ENCODE data around the gene XAB2.

The XAB2 gene

DNA sequence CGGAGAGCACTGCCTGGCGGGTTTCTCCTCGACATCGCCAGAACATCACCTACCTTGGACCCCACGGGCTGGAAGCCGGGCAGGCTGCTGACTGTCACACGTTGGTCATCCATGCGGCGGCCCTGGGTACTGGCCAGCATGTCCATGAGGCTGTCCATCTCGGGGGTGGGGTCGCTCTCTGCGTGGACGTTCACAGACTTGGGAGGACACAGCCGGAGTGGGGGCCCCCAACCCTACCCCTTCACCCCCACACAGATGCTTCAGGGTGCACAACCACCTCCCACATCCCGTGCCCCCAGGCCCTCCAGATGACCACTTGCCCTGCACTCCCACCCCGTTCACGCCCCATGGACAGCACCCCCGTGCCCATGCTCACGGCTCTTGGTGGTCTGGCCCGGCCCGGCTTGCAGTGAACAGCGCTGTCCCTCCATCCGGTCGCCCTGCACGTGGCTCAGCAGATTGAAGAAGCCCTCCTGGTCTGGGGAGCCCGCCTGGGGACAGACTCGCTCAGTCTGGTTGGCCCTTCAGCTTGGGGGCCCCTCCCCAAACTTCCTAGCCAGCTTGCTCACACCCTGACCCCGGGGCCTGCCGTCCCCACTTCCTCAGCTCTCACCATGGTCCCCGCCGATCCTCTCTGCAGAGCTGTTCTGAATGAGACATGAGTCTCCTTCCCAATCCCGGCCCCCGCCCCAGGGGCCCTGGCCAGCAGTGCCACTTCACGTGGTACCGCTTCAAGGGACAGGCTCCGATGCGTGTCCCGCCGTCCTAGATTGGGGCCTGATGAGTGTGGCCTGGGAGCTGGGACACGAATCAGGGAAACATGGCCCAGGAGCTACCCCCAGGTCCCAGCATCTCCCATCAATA, 3.2 kb upstream of the XAB2 start:
- no peak for DNase-seq

DNA sequence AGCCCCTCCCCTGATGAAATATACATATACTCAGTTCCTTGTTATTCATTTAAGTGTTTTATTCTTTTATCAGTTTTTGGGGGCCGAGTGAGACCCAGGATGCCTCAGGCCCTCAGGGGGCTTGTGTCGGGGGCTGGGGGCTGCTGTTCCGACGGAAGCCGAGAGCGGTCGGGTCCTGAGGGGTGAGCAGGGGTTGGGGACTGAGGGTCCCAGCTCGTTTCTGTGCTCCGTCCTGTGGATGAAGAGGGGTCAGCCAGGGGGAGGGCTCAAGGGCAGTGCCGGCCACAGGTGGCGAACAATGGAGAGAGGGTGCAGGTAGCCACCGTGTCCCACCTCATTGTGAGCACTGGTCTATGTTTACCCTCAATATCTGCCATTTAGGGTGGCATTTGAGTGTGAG, 2.2 kb upstream of the XAB2 start:
- DNase-seq = no peak

GRCh38 chr19:7628589-7629311, 595 bp downstream of the XAB2 start:
- no peak for DNase-seq

DNA sequence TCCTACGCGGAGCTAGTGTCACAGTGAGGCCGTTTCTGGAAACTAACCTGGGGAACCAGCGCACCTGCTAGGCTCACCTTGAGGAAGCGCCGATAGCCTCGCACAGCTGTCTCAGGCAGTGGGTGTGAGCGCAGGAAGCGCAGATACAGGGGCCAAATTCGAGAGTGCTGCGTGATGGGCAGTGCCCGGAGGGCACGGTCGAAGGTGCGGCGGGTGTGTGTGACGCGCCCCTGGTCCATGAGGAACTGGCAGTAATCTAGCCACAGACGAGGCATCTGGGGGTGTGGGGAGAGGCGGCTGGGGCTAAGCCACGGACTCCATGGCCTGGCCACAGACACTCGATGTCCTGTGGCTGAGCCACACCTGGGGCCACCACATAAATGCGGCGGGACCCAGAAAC, 2.2 kb downstream of the XAB2 start:
- no peak for DNase-seq

DNA sequence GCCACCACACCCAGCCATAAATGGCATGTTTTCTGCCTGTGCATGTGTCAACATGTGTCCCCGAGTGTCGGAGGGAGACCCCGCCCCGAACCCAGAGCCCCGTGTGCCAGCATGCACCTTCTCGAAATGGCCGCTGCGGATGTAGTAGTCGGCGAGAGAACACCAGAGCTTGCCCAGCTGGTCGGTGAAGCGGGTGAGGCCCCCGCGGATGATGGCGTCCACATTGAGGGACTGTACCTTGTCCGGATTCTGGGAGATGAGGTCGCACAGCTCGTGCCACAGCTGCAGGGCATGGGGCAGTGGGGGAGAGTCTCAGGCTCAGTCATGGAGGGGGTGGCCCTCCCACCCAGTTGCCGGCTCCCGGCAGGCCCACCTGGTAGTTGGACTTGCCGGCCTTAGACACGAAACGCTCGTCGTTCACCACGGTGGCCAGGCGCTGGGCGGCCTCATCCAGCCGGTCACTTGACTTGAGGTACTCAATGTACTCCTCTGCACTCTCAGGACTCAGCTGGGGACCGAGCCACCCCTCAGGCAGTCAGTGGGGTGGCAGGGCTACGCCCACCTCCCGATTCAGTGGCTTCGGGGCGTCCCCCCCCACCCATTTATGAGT, 3.5 kb downstream of the XAB2 start:
- no peak for DNase-seq

DNA sequence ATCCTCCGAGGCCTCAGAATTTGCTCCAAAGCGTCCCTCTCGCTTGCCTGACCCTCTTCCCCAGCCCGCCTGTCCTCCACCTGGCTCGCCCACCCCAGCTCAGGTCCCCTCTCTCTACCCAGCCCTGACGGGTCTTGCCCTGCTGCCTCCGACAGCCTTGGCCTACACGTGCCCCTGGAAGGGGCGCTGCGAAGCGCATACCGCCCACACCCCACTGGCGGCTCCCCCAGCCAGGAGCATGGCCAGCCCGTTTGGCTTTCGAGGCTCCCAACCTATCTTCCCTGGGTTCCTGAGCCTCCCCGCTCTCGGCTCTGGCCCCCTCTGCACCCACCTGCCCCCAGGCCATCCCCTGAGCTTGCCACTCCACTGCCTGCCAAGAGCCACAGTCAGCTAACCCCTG, 4.5 kb downstream of the XAB2 start:
- DNase-seq = no peak

DNA sequence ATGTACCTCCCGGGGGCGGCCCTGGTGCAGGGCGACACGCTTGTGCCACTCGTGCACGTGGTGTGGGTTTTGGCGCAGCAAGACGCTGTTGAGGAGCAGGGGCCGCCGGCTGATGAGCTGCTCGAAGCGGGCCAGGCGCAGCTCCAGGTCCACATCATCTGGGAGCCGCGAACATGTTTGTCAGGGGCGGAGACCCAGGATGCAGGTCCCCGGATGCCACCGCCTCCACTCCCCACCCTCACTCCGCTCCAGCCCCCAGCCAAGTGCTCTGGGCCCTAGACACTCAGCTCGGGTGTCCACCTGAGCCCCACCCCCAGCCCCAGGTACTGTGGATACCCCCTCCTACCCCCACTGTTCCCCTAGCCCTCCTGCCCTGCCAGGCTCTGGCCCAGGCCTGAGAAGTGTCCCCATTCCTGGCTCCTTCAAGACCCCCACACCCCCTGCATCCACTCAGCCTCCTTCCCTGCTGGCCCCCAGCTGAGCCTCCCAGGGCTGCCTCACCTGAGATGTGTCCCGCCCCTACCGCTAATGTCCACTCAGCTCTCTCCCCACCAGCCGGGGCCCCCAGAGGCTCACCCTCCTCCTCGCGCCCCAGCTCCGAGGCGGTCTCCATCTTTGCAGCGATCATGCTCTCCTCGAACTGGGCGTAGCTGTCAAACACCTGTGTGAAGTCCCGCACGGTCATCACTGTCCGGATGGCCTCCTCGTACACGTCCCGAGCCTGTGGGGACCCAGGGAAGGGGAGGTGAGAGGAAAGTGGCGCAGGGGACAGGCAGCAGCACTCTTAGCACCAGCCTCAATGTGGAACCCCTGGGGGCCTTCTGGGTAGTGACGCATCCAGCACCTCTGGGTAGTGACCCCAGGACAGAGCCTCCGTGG, 5.4 kb downstream of the XAB2 start:
- no peak for DNase-seq

- no peak for DNase-seq
Observed at GRCh38 chr19:7622933-7623685, 6.2 kb downstream of the XAB2 start.

- no peak for DNase-seq
Observed at GRCh38 chr19:7620442-7621412, 8.6 kb downstream of the XAB2 start.

DNA sequence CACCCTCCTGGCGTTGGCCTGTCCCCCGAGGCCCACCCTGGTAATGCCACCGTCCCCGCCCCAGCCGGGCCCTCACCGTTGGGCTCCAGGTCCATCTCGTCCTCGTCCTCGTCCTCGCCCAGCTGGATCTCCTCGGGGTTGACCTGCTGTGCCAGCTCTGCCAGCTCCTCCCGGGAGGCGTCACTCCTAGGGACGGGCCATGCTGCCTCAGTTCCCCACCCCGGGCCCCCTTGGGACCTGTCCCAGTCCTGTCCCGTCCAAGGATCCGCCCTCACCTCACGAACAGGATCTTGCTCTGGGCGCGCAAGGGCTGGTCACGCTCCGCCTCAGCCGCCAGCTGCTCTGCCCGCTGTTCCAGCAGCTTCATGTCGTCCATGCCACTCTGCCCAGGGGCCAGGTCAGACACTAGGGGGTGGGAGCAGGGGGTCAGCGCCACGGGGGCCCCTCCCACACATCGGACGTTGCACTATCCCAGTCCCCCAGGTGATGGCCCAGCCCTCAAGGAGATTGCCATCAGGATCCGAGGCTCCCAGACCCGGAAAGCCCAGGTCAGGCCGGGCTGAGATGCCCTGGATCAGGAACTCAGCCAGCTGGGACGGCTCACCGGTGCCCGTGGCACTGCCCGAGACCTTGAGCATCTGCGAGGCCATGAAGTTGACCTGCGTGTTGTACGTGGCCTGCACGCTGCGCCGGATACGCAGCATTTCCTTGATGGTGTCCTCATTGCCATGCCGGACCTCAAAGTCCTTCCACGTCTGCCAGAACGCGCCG, 9.5 kb downstream of the XAB2 start:
- no peak for DNase-seq

DNA sequence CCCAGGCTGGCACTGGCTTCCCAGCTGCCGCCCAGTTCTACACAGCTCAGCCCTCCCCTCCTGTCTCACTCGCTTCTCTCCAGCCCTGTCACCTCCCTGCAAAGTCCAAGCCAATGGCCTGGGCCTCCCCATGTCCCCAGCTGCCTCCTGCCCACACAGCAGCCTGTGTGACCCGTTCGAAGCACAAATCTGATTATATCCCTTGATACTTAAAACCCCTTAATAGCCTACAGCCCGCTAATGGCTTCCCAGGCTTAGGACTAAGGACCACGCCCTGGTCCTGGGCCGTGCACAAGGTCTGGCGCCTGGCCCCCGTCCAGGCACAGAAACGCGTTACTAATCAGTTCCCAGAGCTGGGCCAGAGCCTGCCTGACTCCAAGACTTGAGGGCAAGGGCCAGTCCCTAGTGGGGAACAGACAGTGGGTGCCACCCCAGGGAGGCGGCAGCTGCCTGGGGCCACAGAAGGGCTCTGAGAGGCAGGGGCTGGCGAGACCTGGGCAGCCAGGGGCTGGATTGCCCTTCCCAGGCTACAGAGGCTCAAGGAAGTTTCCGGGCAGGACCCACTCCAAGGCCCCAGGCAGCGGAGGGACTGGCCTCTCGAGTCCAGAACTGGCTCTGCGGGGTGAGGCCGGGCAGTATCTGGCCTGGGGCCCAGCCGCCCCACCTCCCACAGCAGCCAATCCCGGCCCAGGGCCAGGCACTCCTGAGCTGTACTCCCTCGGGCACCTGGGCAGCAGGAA, 10.4 kb downstream of the XAB2 start:
- DNase-seq = no peak

DNA sequence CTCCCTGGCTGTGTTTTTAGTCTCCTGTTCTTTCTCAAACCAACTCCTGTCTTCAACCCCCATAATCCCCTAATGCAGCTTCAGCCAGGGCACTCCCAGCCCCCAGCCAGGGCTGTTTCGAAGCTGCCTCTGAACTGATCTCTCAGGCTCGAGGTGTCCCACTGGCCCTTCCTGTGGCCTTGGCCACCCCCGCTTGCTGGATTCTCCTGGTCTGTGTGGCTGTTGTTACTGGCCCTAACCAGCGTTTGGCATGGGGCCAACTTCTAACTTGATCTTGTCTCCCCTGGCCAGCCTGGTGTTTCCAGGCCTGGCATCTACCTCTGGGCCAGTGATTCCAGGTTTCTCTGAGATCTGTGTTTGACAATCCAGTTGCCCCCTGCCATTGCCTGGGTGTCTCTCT, 11.0 kb downstream of the XAB2 start:
- no peak for DNase-seq

DNA sequence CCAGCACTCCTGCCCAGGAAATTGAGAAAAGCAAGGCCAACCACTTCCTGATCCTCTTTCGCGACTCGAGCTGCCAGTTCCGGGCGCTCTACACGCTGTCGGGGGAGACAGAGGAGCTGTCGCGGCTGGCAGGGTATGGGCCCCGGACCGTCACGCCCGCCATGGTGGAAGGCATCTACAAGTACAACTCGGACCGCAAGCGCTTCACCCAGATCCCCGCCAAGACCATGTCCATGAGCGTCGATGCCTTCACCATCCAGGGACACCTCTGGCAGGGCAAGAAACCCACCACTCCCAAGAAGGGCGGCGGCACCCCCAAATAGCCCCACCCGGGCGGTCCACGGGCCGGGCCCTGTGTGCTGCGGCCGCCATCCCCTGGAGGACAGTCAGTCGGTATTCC, 11.6 kb downstream of the XAB2 start:
- no peak for DNase-seq

- no peak for DNase-seq
Observed at GRCh38 chr19:7617172-7617571, 12.2 kb downstream of the XAB2 start.

GRCh38 chr19:7614859-7615741, 14.2 kb downstream of the XAB2 start:
- DNase-seq = no peak

DNA sequence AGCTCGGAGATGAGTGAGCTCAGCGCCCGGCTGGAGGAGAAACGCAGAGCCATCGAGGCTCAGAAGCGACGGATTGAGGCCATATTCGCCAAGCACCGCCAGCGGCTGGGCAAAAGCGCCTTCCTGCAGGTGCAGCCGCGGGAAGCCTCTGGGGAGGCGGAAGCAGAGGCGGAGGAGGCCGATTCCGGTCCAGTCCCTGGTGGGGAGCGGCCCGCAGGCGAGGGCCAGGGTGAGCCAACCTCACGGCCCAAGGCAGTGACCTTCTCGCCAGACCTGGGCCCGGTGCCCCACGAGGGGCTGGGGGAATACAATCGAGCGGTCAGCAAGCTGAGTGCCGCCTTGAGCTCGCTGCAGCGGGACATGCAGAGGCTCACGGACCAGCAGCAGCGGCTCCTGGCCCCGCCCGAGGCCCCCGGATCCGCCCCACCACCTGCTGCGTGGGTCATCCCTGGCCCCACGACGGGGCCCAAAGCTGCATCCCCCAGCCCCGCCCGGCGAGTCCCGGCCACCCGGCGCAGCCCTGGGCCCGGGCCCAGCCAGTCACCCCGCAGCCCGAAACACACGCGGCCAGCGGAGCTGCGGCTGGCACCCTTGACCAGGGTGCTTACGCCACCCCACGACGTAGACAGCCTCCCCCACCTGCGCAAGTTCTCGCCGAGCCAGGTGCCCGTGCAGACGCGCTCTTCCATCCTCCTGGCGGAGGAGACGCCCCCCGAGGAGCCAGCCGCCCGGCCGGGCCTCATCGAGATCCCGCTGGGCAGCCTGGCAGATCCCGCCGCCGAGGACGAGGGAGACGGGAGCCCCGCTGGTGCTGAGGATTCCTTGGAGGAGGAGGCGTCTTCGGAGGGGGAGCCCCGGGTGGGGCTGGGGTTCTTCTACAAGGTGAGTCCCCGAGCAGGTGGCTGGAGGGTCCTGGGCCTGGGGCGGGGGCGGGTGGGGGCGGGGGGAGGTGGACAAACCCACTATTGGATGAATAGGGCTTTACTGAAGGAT, 16.8 kb downstream of the XAB2 start:
- no peak for DNase-seq
